ENCODE results near the gene CTPS2. TPM values are rescaled to one million over a fixed set of nuclear protein-coding genes. Genes with fewer than 3 reads are reported as not detected.

Gene CTPS2
- total and polyA plus RNA-seq, 2 experiments from 2014 or later, result 10.4 to 35.5 TPM

- no peak overlapping the region for H3K4me3 ChIP-seq
- no peak for DNase-seq (ENCODE audit: low spot score)
- no peak for TF ChIP-seq ZNF462 (CRISPR knock-in tag; IDR thresholded peaks at IDR 0.05)
- TF ChIP-seq NANOG (IDR thresholded peaks at IDR 0.05; ENCODE audit: borderline replicate concordance), result no peak
- Mint-ChIP-seq H3K27ac (no peak overlapping the region), H3K4me3 (no peak overlapping the region), H3K4me1 (peaks cover 13% of the 10 kb centered on the region), H3K27me3 (ENCODE audit: insufficient read depth, low read depth, poor library complexity) (peaks cover 2% of the 10 kb centered on the region), H3K9me3 (peaks cover 2% of the 10 kb centered on the region; the same call in 1 of the 3 replicates), H3K36me3 (ENCODE audit: low read depth) (peaks cover 46% of the 10 kb centered on the region)
- no peak overlapping the region for H3K4me2 ChIP-seq
- H2AFZ ChIP-seq, result no peak overlapping the region
- no peak overlapping the region for H3K27ac ChIP-seq (ENCODE audit: low read depth)
- H3K9me2 ChIP-seq (ENCODE audit: insufficient read depth), result no peaks in the 10 kb centered on the region
- no peaks in the 10 kb centered on the region for H3K79me2 ChIP-seq (replicated peaks; ENCODE audit: insufficient read depth)
- H3F3A ChIP-seq (replicated peaks; ENCODE audit: low read depth), result no peaks in the 10 kb centered on the region
- H3K4me1 ChIP-seq (ENCODE audit: insufficient read depth), result no peaks in the 10 kb centered on the region; the same call in 1 of the 2 replicates
- no peaks in the 10 kb centered on the region for H4K20me1 ChIP-seq (replicated peaks; ENCODE audit: insufficient read depth)
- H3K36me3 ChIP-seq (ENCODE audit: insufficient read depth), result no peaks in the 10 kb centered on the region
- no peak for ATAC-seq
- H3K27me3 ChIP-seq (ENCODE audit: insufficient read depth), result no peaks in the 10 kb centered on the region
These were observed 118.0 kb downstream of the CTPS2 start for GRCh38 chrX:16594490-16594889.

- H3K4me2 ChIP-seq, result no peak overlapping the region
- ATAC-seq (no peak), DNase-seq (ENCODE audit: low spot score) (no peak)
- H4K20me1 ChIP-seq (replicated peaks; ENCODE audit: insufficient read depth), result no peaks in the 10 kb centered on the region
- no peak overlapping the region for H3K4me3 ChIP-seq
- H3K36me3 ChIP-seq (ENCODE audit: insufficient read depth), result no peaks in the 10 kb centered on the region
- no peak overlapping the region for H2AFZ ChIP-seq
- no peaks in the 10 kb centered on the region for H3F3A ChIP-seq (replicated peaks; ENCODE audit: low read depth)
- Mint-ChIP-seq H3K4me3 (no peak overlapping the region), H3K27ac (no peak overlapping the region), H3K27me3 (ENCODE audit: insufficient read depth, low read depth, poor library complexity) (peaks cover 2% of the 10 kb centered on the region), H3K4me1 (peaks cover 17% of the 10 kb centered on the region), H3K9me3 (peaks cover 2% of the 10 kb centered on the region; the same call in 1 of the 3 replicates), H3K36me3 (ENCODE audit: low read depth) (peaks cover 49% of the 10 kb centered on the region)
- no peaks in the 10 kb centered on the region; the same call in 1 of the 2 replicates for H3K4me1 ChIP-seq (ENCODE audit: insufficient read depth)
- H3K27me3 ChIP-seq (ENCODE audit: insufficient read depth), result no peaks in the 10 kb centered on the region
- no peaks in the 10 kb centered on the region for H3K79me2 ChIP-seq (replicated peaks; ENCODE audit: insufficient read depth)
- H3K27ac ChIP-seq (ENCODE audit: low read depth), result no peak overlapping the region
- H3K9me2 ChIP-seq (ENCODE audit: insufficient read depth), result no peaks in the 10 kb centered on the region
- TF ChIP-seq ZNF331 (CRISPR knock-in tag; IDR thresholded peaks at IDR 0.05; ENCODE audit: low read depth) (no peak), CTCF (conservative IDR thresholded peaks at IDR 0.05; ENCODE audit: low read depth in 2 of 2) (no peak), EZH2phosphoT487 (IDR thresholded peaks at IDR 0.05; ENCODE audit: unreplicated experiment) (no peak), POLR2AphosphoS5 (IDR thresholded peaks at IDR 0.05; ENCODE audit: low read depth) (no peak), CREB1 (CRISPR knock-in tag; IDR thresholded peaks at IDR 0.05; ENCODE audit: low read depth) (no peak), ZNF114 (CRISPR knock-in tag; IDR thresholded peaks at IDR 0.05) (no peak), ETS1 (IDR thresholded peaks at IDR 0.05) (no peak)
These were observed 118.7 kb downstream of the CTPS2 start for GRCh38 chrX:16593801-16594200.
